IPS-11a (cell line): ENCODE data around the gene SEMA5A.
"Not testable (repeated sequence)": the region's sequence is repeated elsewhere in the genome, so short reads cannot be mapped to it uniquely, and the experiment has no call there.

Source experiments
- H3K4me3 ChIP-seq: one replicate; pipeline ENCODE4 v1.5.1; 2013; ENCODE audit warnings: low read depth, low read length, control low read depth

Gene SEMA5A

DNA sequence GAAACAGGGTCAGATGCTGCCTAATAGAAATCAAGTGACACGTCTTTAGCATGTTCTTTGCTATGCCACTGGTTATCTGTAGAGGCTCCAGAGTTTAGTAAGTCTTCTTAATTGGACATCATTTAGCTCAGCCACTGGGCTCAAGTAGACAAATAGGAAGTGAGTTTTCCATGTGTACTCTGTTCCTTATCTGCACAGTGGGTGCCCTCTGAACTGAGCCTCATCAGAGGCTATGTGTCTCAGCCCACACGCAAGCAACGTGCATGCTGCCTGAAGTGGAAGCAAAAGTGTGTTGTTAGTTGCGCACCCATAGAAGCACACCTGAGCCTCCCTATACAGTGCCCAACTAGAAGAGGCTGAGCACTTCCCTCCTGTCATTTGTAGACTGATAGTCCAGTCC is 134.7 kb downstream of the SEMA5A start:
- H3K4me3 ChIP-seq = no peak overlapping the region

DNA sequence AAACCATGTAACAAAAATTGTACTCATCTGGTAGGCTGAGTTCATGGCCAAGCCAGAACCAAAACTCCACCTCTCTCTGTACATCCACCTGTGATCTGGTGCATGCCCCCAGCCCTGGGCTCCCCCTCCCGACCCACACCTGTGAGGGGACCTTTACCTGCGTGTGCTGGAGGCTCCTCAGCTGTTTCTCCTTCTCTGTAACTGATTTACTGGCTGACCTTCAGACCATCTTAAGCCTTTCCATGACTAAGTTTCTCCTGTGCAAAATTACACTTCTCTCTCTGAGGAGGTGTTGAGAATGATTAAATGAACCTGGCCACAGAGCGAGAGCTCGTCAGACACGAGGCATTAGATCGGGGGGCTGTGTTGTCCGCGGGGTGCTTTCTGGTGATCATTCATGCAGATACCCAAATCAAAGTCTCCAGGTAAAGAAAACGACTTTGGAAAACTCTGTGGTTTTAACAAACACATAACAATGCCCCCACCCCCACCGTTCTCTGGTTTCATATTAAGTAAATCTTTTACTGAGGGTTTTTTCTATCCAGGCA is 136.4 kb downstream of the SEMA5A start:
- H3K4me3 ChIP-seq = no peak overlapping the region

GRCh38 chr5:9408964-9409363 is 136.9 kb downstream of the SEMA5A start:
- no peak overlapping the region for H3K4me3 ChIP-seq

DNA sequence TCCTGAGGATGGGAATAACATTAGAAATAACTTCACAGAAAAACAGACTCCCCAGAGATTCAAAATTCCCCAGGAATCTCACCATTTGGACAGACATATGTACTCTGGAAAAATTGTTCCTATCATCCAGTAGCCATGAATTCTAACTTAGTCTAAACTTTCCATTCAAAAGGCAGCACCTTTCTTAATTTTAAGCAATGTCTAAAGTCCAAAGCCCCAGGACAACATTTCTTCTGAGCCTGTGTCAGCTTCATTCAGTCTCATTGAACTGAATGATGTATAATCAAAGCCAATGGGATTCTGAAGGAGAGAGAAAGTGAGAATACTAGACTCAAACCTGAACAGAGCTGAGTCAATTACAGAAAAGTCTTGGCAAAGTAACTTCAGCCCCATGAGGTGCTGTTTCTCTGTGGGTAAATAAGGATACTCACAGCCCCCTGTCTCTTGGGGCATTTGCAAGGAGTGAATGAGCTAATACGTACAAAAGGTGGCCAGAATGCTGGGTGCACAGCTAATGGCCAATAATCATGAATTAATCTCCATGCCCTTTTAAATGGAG is 140.6 kb downstream of the SEMA5A start:
- H3K4me3 ChIP-seq = no peak overlapping the region

DNA sequence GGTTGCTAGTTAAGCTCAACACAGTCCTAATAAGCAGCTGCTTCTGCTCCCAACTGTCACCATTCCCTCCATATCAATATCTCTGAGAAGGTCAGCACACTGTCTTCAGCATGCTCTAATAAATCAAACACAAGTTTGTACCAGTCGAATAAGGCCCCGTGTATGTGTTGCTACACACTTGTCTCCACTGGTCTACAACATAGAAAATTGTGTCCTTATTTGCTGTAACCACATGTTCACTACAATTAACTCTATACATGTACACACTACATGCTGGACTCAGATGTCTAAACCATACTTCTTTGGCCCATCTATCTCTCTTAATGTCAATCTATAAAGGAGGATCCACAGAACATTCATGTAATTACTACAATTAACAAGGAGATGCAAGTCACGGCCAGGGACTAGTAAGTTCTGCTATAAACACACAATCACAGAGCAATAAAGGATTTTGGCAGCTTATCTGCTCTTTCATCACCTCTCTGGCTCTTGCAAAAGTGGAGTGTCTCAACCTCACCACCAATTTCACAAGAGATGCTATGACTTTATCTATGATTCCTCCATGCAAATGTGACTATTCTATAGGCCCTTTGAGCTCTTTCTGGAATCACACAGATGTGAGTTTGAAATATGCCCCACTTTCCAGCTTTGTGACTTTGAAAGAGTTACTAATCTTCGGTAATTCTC is 143.9 kb downstream of the SEMA5A start:
- H3K4me3 ChIP-seq = no peak overlapping the region

DNA sequence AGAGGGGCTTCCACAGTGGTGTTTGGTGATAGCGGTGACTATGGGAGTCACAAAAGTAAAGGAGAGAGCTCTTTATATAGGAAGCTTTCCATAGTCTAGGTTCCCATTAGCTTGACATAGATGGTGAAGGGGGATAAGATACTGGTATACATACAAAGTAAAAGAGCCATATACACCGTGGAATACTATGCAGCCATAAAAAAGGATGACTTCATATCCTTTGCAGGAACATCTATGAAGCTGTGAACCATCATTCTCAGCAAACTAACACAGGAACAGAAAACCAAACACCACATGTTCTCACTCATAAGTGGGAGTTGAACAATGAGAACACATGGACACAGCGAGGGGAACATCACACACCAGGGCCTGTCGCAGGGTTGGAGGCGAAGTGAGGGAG is 146.1 kb downstream of the SEMA5A start:
- not testable (repeated sequence) for H3K4me3 ChIP-seq

DNA sequence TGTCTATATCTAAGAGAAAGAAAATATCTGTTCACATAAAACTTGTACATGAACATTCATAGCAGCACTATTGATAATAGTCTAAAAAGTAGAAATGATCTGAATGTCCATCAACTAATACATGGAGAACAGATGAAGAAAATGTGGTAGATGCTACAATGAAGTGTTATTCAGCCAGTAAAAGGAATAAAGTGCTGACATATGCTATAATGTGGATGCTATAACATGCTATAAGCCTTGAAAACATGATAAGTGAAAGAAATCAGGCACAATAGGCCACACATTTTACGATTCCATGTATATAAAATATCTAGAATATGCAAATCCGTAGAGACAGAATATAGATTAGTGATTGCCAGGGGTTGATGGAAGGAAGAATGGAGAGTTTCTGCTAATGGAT is 146.8 kb downstream of the SEMA5A start:
- no peak overlapping the region for H3K4me3 ChIP-seq

DNA sequence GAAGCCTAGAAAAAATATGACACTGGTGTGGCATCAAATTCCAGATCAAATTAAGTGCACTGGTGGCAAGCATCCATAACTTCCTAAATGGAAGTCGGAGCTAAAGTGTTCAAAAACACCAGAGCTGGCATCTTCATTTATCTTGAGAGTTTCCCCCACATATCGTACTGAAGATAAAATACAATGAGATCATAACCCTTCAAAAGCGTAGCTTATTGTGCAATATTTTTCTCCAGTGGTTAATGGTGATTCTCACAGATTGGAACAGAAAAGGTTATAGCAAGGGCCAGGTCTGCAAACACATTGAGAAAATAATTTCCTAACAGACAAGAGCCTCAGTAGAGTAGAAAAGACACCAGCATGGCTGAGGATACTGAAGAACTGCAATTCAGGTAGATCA is 147.6 kb downstream of the SEMA5A start:
- no peak overlapping the region for H3K4me3 ChIP-seq

DNA sequence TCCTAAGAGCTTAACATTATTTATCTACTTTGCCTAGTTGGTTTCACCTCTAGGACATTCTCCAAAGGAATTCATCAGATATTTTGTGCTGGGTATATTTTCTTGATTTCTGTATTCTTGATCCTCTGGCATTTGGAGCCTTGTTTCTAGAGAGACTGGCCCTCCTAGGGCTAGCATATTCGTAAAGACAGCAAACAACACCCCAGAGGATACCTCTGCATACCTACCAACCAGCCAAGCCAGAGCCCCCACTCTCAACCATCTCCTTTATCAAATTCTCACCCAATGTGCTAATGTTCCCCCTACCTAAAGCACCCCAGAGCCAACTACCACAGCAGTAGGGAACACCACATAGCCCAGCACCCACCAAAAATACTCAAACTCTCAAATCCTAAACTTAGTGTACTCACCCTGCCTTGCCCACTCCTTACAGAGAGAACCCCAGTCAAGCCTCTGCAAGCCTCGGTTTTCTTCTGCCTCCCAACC is 149.5 kb downstream of the SEMA5A start:
- H3K4me3 ChIP-seq = no peak overlapping the region

DNA sequence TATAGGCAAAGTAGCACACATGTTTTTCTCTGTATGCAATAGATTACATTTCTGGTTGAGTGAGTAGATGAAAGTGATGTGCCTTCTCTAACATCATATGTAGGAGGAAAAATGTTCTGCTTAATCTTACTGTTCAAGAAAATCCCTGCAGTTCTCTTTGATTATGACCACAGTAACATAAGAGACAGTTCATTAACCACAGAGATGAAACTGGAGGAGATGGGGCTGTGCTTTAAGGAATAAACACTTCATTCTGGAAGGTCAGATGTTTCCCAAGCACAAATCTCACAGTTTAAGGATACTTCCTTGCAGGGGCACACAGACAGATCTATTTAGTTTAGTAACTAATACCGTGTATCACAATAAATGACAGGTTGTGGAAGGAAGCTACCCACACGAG is 150.2 kb downstream of the SEMA5A start:
- no peak overlapping the region for H3K4me3 ChIP-seq

GRCh38 chr5:9394221-9394620 is 151.7 kb downstream of the SEMA5A start:
- H3K4me3 ChIP-seq = no peak overlapping the region

- H3K4me3 ChIP-seq = no peak overlapping the region
These were observed 153.2 kb downstream of the SEMA5A start for GRCh38 chr5:9392625-9393024.

DNA sequence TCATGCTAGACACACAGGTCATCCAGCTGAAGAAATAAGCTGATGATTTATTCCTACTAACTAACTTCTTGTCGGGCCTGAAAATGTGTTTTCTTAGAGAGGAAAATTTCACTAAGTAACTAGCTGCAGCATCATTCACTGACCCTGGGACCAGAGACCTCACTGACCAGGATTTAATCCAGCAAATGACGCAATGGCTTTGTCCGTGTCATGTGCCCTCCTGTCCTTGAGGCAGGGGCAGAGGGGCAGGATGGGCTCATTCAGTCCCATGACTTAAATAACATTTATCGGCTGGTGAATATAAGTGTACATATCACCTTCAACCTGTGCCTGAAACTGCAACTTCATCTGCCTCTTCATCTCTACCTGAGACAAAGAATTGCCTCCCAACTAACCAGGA is 154.8 kb downstream of the SEMA5A start:
- H3K4me3 ChIP-seq = no peak overlapping the region

DNA sequence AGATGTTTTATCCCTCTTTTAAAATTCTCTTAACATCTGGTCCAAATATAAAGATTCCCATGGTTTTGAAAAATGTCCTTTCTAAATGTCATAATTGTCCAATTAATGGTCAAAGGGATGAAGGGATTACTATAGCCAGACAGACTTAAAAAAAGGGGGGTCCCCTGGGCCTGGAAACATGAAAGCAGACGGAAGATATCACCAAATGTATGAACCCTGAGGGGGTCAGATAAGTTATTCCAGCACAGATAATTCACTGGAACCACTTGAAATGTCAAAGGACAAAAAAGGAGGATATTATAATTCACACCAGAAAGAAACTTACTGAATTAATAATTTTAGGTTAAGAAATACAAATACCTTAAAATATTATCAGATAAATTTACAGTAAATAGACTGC is 155.8 kb downstream of the SEMA5A start:
- H3K4me3 ChIP-seq = no peak overlapping the region

GRCh38 chr5:9388941-9389674 is 156.8 kb downstream of the SEMA5A start:
- no peak overlapping the region for H3K4me3 ChIP-seq

- no peak overlapping the region for H3K4me3 ChIP-seq
These were observed 158.0 kb downstream of the SEMA5A start for GRCh38 chr5:9387879-9388278.

DNA sequence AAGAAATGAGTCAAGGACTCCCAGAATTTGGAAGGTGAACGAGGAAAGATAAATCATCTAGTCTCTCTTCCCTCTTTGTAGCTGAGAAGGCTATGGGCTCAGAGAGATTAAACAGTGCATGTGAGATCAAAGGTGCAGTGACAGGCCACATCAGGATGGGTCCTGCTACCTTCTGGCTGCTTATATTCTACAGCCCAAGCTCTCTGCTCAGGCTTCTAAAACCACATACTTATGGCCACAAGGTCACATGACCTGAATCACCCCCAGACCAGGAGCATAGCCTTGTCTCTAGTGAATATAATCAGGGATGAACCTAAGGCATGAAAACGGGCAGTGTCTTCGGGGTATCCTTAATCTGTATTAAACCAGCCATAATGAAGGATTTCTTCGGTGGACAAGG is 158.9 kb downstream of the SEMA5A start:
- no peak overlapping the region for H3K4me3 ChIP-seq

- no peak overlapping the region for H3K4me3 ChIP-seq
These were observed 163.4 kb downstream of the SEMA5A start for GRCh38 chr5:9382522-9382921.

DNA sequence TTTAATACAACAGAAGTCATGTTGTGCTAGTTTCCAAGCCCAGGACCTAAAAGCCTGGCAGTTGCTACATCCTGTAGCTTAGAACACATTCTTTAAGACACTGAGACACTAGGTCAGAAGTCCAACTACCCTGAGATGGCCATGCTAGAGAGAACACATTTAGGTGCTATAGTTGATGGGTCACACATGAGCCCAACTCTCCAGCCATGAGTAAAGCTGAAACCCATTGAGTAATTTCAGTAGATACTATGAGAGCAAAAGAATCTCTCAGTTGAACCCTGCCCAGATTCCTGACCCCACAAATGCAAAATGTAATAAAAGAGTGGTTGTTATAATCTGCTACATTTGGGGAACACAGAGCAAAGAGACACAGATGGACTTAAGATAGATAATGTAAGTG is 164.4 kb downstream of the SEMA5A start:
- no peak overlapping the region for H3K4me3 ChIP-seq

GRCh38 chr5:9380109-9380508 is 165.8 kb downstream of the SEMA5A start:
- no peak overlapping the region for H3K4me3 ChIP-seq

DNA sequence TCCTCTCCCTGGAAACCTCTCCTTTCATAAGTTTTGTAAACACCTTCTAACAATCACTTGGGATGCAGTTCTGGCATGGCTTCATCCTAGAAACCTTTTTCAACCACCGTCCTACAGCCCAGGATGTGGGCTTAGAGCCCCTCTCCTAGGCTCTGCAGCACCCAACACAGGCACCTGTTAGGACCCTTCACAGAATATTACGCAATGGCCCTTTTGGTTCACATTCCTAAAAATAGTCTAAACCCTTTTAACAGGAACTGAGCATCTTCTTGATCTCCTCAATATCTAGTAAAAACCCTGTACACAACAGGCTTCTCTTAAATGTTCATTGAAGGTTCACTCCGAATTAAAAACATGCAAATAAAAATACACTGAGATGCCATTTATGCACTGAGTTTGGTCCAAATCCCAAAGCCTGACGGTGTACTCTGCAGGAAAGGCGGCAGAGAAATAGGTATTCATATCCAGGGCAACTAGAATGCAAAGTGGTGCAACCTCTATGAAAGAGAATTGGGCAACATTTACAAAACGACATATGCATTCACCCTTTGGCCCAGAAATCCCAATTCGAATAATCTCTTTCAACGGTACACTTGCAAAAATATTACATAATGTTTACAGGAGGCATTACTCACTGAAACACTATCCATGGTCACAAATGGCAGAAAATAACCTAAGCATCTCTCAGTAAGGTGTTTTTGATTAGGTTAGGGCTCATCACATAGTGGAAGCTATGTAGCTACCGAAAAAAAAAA is 169.3 kb downstream of the SEMA5A start:
- H3K4me3 ChIP-seq = no peak overlapping the region
